ENCODE measurements around the gene RNLS. TPM values are rescaled to one million over a fixed set of nuclear protein-coding genes. Genes with fewer than 3 reads are reported as not detected.

RNLS gene
- total RNA-seq, 1 donor from 2014 or later, result 3.7 TPM

DNA sequence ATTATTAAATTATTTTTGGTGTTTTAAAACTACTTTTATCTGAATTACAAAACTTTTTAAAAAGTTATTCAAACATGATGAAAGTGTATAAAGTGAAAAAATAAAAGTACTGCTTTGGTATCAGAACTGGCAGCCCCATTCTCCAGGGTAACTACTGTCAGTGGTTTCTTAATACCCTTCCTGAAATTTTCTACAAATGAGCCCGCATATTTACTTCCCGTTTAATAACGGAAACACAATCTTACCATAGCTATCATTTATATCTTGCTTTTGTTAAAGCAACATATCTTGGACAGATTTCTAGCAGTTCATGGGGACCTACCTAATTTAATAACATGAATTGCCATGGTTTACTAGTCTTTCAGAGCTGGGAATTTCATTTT is 249.9 kb downstream of the RNLS start:
- Histone ChIP-seq H3K9me3 (no peaks in the 10 kb centered on the region), H3K4me3 (no peak overlapping the region), H3K4me1 (no peaks in the 10 kb centered on the region), H3K27ac (no peak overlapping the region), H3K36me3 (no peaks in the 10 kb centered on the region), H3K27me3 (no peaks in the 10 kb centered on the region)
- ATAC-seq (no peak), DNase-seq (no peak)
- intact Hi-C loops (cut with DNase I), result no loop called here
- TF ChIP-seq, protein P1, sequence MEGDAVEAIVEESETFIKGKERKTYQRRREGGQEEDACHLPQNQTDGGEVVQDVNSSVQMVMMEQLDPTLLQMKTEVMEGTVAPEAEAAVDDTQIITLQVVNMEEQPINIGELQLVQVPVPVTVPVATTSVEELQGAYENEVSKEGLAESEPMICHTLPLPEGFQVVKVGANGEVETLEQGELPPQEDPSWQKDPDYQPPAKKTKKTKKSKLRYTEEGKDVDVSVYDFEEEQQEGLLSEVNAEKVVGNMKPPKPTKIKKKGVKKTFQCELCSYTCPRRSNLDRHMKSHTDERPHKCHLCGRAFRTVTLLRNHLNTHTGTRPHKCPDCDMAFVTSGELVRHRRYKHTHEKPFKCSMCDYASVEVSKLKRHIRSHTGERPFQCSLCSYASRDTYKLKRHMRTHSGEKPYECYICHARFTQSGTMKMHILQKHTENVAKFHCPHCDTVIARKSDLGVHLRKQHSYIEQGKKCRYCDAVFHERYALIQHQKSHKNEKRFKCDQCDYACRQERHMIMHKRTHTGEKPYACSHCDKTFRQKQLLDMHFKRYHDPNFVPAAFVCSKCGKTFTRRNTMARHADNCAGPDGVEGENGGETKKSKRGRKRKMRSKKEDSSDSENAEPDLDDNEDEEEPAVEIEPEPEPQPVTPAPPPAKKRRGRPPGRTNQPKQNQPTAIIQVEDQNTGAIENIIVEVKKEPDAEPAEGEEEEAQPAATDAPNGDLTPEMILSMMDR (IDR thresholded peaks at IDR 0.05), result no peak

DNA sequence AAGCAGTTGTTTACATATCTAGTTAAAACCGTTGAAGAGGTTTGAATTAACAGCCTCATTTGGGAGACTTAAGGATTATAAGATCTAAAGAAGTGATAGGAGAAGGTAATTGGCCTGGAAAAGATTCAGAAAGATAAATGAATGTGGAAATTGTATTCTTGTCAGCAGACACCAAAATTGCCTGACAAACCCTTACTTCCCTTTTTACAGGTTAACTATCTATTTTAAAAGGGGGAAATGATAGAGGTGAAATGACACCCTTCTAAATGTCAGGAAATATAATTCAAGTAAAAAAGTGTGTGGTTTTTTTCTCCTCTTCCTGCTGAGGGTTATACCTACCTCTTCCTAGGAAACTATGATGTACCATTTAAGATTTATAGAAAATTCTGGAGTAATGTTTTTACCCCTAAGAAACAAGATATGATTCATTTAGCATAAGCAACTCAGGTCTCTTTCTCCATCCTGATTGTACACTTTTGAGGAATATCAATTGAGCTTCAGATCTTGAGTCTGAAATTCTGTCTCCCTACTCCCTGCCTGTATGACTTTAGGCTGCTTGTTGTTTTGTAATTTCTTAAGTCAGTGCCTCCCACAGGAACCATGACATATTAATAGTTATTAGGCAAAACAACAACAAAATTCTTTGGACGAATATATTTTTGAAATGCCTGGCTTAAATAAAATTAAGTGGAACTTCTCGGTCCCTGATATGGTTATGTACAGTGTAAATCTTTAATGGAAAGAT is 250.4 kb downstream of the RNLS start:
- H3K4me1 ChIP-seq, result no peaks in the 10 kb centered on the region
- no peaks in the 10 kb centered on the region for H3K9me3 ChIP-seq
- ATAC-seq, result no peak
- H3K4me3 ChIP-seq, result no peak overlapping the region
- intact Hi-C loops (cut with DNase I), result no loop called here
- no peak for DNase-seq
- TF ChIP-seq, protein P1 (IDR thresholded peaks at IDR 0.05), result no peak
- no peak overlapping the region for H3K27ac ChIP-seq
- H3K27me3 ChIP-seq, result no peaks in the 10 kb centered on the region
- H3K36me3 ChIP-seq, result no peaks in the 10 kb centered on the region

DNA sequence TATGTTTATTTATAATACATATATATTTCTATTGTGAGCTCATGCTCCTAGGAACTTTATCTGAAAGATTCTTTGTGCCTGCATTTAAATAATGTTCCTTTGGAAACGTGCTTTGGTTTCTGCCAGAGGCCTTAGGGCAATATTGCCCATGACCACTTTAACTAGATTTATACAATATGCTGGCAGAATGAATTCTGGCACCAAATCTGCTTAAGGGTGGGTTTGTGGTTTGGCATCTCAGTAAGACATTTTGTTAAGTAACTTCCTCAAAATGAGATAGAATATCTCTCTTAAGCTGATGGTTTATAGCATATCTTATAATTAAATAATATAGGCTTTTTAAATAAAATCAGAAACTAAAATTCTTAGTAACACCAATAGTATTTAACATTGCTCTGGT is 252.9 kb downstream of the RNLS start:
- H3K36me3 ChIP-seq, result no peaks in the 10 kb centered on the region
- no peak for ATAC-seq

DNA sequence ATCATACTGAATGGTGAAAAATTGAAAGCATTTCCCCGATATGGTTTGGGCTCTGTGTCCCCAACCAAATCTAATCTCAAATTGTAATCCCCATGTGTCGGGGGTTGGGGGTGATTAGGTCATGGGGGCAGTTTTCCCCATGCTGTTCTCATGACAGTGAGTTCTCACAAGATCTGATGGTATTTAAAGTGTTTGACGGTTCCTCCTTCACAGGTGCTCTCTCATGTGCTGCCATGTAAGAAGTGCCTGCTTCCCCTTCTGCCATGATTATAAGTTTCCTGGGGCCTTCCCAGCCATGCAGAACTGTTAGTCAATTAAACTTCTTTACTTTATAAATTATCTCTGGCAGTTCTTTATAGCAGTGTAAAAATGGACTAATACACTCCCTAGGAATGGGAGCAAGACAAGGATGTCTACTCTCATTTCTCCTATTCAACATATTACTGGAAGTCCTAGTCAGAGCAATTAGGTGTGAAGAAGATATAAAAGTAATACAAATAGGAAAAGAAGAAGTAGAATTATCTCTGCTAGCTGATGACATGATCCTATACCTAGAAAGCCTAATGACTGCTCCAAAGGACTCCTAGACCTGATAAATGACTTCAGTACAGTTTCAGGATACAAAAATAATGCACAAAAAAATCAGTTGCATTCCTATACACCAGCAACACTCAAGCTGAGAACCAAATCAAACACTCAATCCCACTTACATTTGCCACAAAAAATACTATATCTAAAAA is 260.6 kb downstream of the RNLS start:
- peaks cover 6% of the 10 kb centered on the region for H3K9me3 ChIP-seq
- TF ChIP-seq, protein P1 (IDR thresholded peaks at IDR 0.05), result no peak
- intact Hi-C loops (cut with DNase I), result no loop called here
- ATAC-seq (no peak), DNase-seq (no peak)
- no peaks in the 10 kb centered on the region for H3K27me3 ChIP-seq
- no peaks in the 10 kb centered on the region for H3K36me3 ChIP-seq
- no peak overlapping the region for H3K4me3 ChIP-seq
- H3K4me1 ChIP-seq, result no peaks in the 10 kb centered on the region
- no peak overlapping the region for H3K27ac ChIP-seq

More for the DNA sequence above, 252.9 kb downstream of the RNLS start:
- Histone ChIP-seq H3K4me1 (no peaks in the 10 kb centered on the region), H3K4me3 (no peak overlapping the region), H3K27ac (no peak overlapping the region), H3K9me3 (no peaks in the 10 kb centered on the region), H3K27me3 (no peaks in the 10 kb centered on the region)
- TF ChIP-seq, protein P1 (IDR thresholded peaks at IDR 0.05), result no peak
- intact Hi-C loops (cut with DNase I), result no loop called here
- no peak for DNase-seq

DNA sequence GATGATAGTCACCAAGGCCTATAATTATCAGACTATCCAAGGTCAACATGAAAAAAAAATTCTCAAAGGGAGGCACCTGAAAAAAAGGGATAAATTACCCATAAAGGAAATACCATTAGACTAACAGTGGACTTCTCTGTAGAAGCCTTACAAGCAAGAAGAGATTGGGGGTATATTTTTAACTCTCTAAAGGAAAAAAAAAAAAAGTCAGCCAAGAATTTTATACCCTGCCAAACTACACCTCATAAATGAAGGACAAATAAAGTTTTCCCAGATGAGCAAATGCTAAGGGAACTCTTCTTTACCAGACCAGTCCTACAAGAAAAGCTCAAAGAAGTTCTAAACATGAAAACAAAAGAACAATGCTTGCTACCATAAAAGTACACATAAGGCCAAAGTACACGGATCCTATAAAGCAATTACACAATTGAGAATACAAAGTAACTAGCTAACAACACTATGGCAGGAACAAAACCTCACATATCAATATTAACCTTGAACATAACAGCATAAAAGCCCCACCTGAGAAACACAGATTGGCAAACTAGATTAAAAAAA is 263.1 kb downstream of the RNLS start:
- Histone ChIP-seq H3K9me3 (peaks cover 6% of the 10 kb centered on the region), H3K4me3 (no peak overlapping the region), H3K36me3 (no peaks in the 10 kb centered on the region), H3K4me1 (no peaks in the 10 kb centered on the region), H3K27ac (no peak overlapping the region), H3K27me3 (no peaks in the 10 kb centered on the region)
- ATAC-seq (no peak), DNase-seq (no peak)
- TF ChIP-seq, protein P1 (IDR thresholded peaks at IDR 0.05), result no peak
- intact Hi-C loops (cut with DNase I), result no loop called here
